ENCODE results near the gene TAOK2.

The TAOK2 gene

GRCh38 chr16:29988346-29989075 lies 14.8 kb downstream of the TAOK2 start:
- no peak for DNase-seq

DNA sequence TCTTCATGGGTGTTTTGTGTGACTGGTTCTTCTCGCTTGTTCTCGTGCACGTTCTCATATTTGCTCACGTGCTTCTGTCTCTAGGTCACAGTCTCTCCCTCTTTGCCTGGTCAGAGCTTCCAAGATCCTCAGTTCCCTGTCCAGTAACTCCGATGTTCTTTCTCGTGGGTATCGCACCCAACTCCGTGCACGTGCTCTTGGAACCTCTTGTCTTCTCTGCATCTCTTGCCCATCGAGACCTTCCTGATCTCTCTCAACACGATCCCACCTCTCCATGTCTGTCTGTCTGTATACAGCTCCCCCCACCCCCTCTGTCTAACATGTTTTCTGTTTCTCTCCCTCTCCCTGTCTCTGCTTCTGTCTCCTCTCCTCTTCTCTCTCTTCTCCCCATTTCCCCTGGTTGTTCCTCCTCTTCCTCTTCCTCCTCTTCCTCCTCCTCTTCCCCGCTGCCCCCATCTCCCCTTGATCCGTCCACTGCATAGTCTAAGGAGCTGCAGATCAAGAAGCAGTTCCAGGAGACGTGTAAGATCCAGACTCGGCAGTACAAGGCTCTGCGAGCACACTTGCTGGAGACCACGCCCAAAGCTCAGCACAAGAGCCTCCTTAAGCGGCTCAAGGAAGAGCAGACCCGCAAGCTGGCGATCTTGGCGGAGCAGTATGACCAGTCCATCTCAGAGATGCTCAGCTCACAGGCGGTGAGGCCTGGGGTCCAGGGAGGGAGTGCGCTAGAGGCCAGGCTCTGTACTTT lies 15.6 kb downstream of the TAOK2 start:
- no peak for DNase-seq

- DNase-seq = no peak
These were observed 16.4 kb downstream of the TAOK2 start for GRCh38 chr16:29990034-29990433.

GRCh38 chr16:29990883-29991570 lies 17.4 kb downstream of the TAOK2 start:
- no peak for DNase-seq

DNA sequence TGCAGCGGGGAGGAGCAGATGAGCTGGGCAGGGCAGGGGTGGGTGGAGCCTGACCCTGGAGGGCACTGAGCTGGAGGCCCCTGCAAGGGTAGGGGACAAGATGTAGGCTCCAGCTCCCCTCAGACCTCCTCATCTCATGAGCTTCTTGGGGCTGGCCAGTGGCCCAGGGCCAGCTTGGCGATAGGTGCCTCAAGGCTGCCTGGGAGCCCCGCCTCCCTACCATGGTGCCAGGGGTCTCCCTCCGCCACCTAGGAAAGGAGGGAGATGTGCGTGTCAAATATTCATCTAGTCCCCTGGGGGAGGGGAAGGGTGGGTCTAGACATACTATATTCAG lies 17.9 kb downstream of the TAOK2 start:
- no peak for DNase-seq

DNA sequence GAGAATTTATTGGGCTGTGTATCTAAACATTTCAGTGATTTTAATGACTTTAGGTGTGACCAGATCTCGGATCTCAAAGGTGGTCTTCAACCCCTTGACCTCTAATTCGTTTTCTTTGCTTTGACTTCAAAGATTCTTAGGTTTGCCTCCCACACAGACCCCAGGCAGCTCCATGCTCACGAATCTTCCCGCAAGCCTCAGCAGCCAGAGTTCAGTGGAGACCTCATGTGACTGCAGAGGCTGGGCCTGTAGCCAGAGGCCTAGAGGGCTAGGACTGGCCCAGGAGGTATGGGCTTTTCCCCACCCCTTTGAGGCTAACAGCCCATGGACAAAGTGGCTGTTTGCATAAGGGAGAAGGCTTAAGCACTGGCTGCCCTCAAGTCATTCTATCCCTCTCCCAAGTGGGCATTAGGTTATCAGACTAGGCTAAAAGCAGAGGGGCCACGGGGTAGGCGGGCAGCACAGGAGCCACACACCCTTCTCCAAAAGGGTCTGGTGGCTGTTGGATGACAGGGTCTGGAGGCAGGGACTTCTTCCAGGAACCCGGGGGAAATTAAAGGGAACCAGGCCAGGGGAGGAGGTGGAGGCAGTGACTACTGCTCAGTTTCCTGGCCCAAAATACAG lies 18.8 kb downstream of the TAOK2 start:
- no peak for DNase-seq

- DNase-seq = no peak
These were observed 19.7 kb downstream of the TAOK2 start for GRCh38 chr16:29993191-29993902.

- DNase-seq = no peak
These were observed 20.4 kb downstream of the TAOK2 start for GRCh38 chr16:29993903-29994599.

- DNase-seq = no peak
These were observed 21.1 kb downstream of the TAOK2 start for GRCh38 chr16:29994600-29995323.

DNA sequence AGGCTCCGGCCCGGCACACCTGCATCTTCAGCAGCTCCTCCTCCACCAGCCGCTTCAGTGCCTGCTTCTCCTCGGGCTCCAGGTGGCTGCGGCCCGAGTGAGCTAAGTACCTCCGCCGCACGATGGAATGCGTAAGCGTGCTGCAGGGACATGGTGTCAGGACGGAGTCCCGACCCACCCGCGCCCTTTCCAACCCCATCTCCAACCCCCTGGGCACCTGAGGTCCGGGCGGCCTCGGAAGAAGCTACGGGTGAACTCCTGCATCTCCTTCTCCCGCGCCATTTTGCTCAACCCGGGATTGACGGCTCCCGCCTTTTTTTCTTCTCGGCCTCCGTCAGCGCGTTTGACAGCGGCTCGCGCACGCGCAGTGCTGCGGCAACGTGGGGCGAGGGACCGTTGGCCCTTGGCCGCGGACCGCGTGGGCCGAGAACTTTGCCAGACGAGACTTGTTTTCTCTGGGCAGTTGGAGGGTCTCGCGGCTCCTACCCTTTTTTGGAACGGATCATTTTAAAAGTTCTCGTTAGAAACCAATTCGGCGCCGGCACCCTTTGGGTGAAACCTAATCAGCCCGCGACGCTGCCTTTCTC lies 21.7 kb downstream of the TAOK2 start, which contains the start of gene HIRIP3:
TSS of gene HIRIP3 (minus strand) at position 294 of the 587 bp plus-strand sequence. CDS start at position 282, 12 bp downstream.
- peak; percentile 89 for DNase-seq

DNA sequence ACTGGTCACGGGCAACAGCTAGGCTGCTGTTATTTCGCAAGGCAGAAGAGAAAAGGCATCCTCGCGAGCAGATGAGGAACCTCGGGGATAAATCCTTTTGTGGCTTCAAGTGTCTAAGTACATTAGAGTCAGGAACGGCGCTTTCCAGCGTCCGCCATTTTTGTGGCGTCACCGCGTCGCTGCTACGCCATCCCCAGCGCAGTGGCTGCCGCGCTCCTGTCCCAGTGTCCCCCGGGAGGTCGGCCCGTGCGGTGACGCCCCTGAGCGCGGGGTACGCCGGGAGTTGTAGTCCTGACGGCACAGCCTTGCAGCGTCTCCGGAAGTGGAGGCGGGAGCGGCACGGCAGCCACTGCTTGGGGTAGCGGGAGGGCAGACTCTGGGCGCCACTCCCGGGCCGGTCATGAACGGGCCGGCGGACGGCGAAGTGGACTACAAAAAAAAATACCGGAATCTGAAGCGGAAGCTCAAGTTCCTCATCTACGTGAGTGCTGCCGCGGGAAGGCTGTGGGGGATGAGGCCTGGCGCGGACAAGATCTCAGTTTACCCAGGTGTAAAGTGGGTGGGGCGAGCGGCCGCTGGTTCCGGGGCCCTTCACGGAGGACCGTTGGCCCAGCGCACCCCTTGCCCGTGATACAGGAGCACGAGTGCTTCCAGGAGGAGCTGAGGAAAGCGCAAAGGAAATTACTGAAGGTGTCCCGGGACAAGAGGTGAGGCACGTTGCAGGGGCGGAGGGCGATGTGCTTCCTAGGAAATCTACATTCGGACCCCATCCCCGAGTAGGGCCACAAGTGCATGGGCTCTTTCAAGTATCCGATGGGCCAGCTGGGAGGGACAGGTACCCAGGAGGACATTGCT lies 22.5 kb downstream of the TAOK2 start, which contains the start of gene INO80E:
TSS of gene INO80E (plus strand) at position 331 of the 855 bp plus-strand sequence. CDS start at position 401, 70 bp downstream.
- DNase-seq = peak; percentile 99

- DNase-seq = no peak
These were observed 23.1 kb downstream of the TAOK2 start for GRCh38 chr16:29996766-29997250.

GRCh38 chr16:29999605-30000004 lies 25.9 kb downstream of the TAOK2 start:
- no peak for DNase-seq

DNA sequence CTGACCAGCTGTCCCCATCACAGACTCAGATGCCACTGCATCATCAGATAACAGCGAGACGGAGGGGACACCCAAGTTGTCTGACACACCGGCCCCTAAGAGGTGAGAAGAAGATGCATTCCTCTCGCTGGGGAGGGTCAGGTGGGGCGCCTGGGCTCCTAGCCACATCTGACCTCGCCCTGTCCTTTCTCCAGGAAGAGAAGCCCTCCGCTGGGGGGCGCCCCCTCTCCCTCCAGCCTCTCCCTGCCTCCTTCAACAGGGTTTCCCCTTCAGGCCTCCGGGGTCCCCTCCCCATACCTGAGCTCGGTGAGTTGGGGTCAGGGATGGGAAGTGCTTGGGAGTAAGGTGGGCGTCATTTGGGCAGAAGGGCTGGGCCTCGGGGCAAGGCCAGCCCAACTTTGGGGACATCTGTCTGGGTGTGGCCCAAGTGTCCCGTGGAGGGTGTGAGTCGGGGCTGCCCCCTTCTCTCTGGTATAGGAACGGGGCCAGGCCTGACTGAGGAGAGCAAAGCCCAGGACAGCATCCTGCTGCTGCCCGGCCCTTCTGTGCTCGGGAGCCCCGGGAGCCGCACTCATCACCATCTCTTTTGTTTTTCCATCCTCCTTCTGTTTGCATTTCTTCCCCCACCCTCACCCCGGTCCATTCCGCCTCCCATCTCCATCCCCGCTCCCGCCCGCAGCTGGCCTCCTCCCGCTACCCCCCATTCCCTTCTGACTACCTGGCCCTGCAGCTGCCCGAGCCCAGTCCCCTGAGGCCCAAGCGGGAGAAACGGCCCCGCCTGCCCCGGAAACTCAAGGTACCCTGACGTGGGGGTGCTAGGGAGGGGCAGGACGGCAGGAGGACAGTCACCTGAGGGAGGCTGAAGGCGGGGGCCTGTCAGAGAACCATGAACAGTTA lies 27.3 kb downstream of the TAOK2 start:
- no peak for DNase-seq

DNA sequence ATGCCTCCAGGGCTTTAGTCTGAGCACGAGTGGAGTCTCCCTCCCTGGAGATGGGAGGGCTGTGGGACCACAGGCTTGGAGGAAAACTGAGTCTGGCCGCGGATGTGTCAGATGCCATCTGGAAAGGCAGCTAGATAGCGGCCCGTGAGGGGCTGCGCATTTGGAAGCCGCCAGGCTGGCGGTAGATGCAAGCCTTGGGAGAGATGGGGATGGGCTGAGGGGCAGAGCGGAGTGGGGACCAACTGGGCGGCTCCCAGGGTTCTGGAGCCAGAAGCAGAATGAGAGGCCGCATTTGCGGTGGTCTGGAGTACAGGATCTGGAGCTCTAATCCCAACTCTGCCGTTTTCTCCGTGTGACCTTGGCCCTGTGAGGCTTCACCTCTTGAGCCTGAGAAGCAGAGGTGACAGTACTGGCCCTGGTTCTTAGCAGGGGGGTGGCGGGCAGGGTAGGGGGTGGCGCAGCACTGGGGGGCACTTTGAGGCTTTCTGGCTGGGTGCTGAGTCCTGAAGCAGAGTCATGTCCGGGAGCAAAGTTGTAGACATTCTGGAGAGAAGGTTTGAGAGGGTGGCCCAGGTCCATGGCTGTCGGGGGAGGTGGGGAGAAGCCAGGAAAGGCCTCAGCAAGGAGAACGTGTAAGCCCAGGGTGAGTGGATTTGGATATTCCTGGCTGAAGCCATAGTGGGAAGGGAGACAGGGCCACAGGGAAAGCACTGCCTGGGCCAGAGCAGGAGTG lies 29.1 kb downstream of the TAOK2 start:
- DNase-seq = no peak

- no peak for DNase-seq
These were observed 30.2 kb downstream of the TAOK2 start for GRCh38 chr16:30003670-30004423.

DNA sequence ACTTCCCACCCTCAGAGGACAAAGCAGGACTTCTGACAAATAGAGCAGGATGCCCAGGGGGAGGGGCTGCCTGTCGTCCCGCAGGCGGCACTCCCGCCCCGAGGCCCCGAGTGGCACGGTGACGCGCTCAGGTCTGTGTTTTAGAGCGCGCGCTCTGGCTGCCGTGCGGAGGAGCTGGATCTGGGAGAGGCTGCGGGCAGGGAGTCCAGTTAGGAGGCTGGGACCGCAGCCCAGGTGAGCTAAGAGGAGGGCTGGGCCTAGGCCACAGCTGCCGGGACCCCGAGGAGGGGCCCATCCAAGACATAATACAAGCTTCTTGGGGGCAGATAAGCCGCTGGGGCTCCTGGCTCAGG lies 30.7 kb downstream of the TAOK2 start:
- no peak for DNase-seq
